ENCODE results near the gene CXCL8. TPM values are rescaled to one million over a fixed set of nuclear protein-coding genes. Genes with fewer than 3 reads are reported as not detected.

The CXCL8 gene
- total RNA-seq, 1 donor from 2014 or later: 1.1 TPM

DNA sequence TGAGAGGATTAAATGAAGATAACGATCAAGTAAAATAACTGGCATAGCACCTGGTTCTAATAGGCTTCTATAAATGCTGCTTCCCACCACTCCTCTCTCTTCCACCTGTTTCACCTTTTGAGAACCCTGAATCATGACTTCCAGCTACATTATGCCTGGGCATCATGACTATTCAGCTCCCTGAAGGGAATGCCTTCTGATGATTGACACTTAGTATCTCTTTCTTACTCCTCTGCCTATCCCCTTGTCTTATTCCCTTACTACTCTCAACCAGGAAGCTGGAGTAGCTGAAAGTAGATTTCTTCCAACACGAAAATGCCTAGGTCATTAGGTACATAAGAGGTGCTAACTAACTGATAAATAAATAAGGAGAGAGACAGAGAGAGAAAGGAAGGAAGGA is 24.7 kb upstream of the CXCL8 start:
- Mint-ChIP-seq H3K27me3 (no peaks in the 10 kb centered on the region), H3K36me3 (ENCODE audit: low read depth) (no peaks in the 10 kb centered on the region), H3K9me3 (no peaks in the 10 kb centered on the region), H3K27ac (no peak overlapping the region), H3K4me3 (no peak overlapping the region), H3K4me1 (no peaks in the 10 kb centered on the region)
- DNase-seq (no peak), ATAC-seq (ENCODE audit: low read depth) (no peak)
- ChIA-PET CTCF (no interaction called here), POLR2A (no interaction called here)
- intact Hi-C loops (cut with micrococcal nuclease): no loop called here
- TF ChIP-seq, protein P1, sequence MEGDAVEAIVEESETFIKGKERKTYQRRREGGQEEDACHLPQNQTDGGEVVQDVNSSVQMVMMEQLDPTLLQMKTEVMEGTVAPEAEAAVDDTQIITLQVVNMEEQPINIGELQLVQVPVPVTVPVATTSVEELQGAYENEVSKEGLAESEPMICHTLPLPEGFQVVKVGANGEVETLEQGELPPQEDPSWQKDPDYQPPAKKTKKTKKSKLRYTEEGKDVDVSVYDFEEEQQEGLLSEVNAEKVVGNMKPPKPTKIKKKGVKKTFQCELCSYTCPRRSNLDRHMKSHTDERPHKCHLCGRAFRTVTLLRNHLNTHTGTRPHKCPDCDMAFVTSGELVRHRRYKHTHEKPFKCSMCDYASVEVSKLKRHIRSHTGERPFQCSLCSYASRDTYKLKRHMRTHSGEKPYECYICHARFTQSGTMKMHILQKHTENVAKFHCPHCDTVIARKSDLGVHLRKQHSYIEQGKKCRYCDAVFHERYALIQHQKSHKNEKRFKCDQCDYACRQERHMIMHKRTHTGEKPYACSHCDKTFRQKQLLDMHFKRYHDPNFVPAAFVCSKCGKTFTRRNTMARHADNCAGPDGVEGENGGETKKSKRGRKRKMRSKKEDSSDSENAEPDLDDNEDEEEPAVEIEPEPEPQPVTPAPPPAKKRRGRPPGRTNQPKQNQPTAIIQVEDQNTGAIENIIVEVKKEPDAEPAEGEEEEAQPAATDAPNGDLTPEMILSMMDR (IDR thresholded peaks at IDR 0.05): no peak

DNA sequence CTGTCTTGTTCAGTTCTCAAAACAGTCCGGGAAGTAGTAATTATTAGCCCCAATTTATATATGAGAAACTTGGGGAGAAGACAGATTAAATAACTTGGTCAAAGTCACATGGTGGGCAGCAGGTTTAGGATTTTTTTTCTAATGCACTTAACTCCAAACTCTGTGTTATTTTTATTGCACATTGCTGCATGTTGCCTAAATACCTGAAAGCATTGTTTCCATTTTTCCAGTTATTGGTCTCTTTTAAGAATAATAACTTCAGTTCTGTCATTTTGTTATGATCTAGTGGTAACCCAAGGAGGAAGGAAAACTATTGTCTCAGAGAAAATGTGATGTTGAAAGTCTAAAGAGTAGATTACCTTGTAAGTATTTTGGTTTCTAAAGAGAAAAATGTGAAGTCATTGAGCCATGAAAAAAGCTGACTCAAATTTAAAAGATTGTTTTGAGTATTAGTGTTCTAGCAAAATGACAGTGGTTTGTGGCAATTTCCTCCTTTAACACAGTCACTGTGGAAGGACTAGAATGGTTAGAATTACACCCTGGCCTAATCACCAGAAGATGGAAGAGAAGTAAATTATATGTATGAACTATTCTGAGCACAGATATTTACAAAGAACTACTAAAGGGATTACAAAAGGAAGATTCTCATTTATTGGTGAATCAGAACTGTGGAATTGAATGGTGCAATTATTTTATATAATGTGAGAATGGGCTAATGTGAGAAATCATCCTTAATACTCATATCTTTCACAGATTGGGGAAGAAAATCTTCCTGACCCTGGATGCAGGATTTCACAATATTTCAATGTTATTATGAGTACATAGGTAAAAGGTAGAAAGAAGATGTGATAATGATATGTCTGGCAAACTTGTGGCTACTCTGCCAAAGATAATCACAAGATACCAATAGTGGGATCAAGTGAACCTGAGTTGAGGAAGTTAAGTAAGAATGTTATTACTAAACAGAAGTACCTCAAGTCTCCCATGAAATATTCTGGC is 21.7 kb upstream of the CXCL8 start:
- intact Hi-C loops (cut with micrococcal nuclease): no loop called here
- Mint-ChIP-seq H3K27me3 (no peaks in the 10 kb centered on the region), H3K27ac (no peak overlapping the region), H3K9me3 (no peaks in the 10 kb centered on the region), H3K4me3 (no peak overlapping the region), H3K4me1 (no peaks in the 10 kb centered on the region), H3K36me3 (ENCODE audit: low read depth) (no peaks in the 10 kb centered on the region)
- ChIA-PET POLR2A (no interaction called here), CTCF (no interaction called here)
- DNase-seq (no peak), ATAC-seq (ENCODE audit: low read depth) (no peak)
- TF ChIP-seq, protein P1 (IDR thresholded peaks at IDR 0.05): no peak

- DNase-seq (no peak), ATAC-seq (ENCODE audit: low read depth) (no peak)
- POLR2A ChIA-PET: no interaction called here
- Mint-ChIP-seq H3K27me3 (peaks cover 2% of the 10 kb centered on the region), H3K36me3 (ENCODE audit: low read depth) (no peaks in the 10 kb centered on the region), H3K4me3 (no peak overlapping the region), H3K4me1 (no peaks in the 10 kb centered on the region), H3K27ac (no peak overlapping the region), H3K9me3 (no peaks in the 10 kb centered on the region)
- CTCF ChIA-PET: no interaction called here
- intact Hi-C loops (cut with micrococcal nuclease): no loop called here
- TF ChIP-seq, protein P1 (IDR thresholded peaks at IDR 0.05): no peak
These were observed 18.9 kb upstream of the CXCL8 start for GRCh38 chr4:73721435-73721834.

- Mint-ChIP-seq H3K4me3 (no peak overlapping the region), H3K4me1 (no peaks in the 10 kb centered on the region), H3K9me3 (no peaks in the 10 kb centered on the region), H3K27ac (no peak overlapping the region), H3K27me3 (peaks cover 2% of the 10 kb centered on the region), H3K36me3 (ENCODE audit: low read depth) (no peaks in the 10 kb centered on the region)
- POLR2A ChIA-PET: no interaction called here
- DNase-seq (no peak), ATAC-seq (ENCODE audit: low read depth) (no peak)
- TF ChIP-seq, protein P1 (IDR thresholded peaks at IDR 0.05): no peak
- CTCF ChIA-PET: no interaction called here
- intact Hi-C loops (cut with micrococcal nuclease): no loop called here
These were observed 18.5 kb upstream of the CXCL8 start for GRCh38 chr4:73721909-73722308.

DNA sequence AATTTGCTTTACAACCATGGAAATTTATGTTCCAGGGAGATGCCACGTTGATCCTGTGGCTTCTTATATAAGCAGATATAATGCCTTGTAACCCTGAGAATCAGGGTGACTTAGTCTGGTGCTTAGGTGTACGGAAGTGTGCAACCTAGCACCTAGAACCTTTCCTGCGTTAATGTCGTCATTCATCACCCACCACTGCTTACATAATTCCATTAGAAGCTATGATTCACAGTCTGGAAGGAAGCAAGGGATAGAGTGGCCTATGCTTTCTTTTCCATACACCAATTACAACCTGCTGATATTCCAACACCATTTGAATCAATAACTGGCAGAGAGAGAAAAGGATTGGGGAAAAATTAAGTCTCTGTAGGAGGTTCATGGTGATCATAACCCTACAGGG is 17.3 kb upstream of the CXCL8 start:
- peaks cover 2% of the 10 kb centered on the region for H3K27me3 Mint-ChIP-seq
- ChIA-PET CTCF (no interaction called here), POLR2A (no interaction called here)
- no peaks in the 10 kb centered on the region for H3K4me1 Mint-ChIP-seq
- H3K9me3 Mint-ChIP-seq: no peaks in the 10 kb centered on the region
- ATAC-seq (ENCODE audit: low read depth) (no peak), DNase-seq (no peak)
- no peak overlapping the region for H3K27ac Mint-ChIP-seq
- H3K36me3 Mint-ChIP-seq (ENCODE audit: low read depth): no peaks in the 10 kb centered on the region
- TF ChIP-seq, protein P1 (IDR thresholded peaks at IDR 0.05): no peak
- H3K4me3 Mint-ChIP-seq: no peak overlapping the region
- intact Hi-C loops (cut with micrococcal nuclease): no loop called here

Data from activated B cell treated with CpG ODN at 0.5 μM for 24 hours (primary cell).